Sigmoid colon (tissue), 3 donors: ENCODE data around the gene ST14.
"Not testable (repeated sequence)": the region's sequence is repeated elsewhere in the genome, so short reads cannot be mapped to it uniquely, and the experiment has no call there.

ENCODE experiments used
- CTCF ChIP-seq, 4 experiments: fragments of 450-650 bp in 3 of 4; fragments of 200-600 bp in 1 of 4; IDR thresholded peaks; one replicate each; pipeline ENCODE4 v1.5.1; 2016 to 2019; ENCODE audit warnings: antibody characterized with exemption in 4 of 4, mild to moderate bottlenecking in 3 of 4, moderate library complexity in 2 of 4
- POLR2A ChIP-seq, 2 donors: fragments of 450-650 bp; IDR thresholded peaks; one replicate each; pipeline ENCODE4 v1.6.1; 2016; ENCODE audit warnings: antibody characterized with exemption in 2 of 2, mild to moderate bottlenecking in 2 of 2, moderate library complexity in 2 of 2

DNA sequence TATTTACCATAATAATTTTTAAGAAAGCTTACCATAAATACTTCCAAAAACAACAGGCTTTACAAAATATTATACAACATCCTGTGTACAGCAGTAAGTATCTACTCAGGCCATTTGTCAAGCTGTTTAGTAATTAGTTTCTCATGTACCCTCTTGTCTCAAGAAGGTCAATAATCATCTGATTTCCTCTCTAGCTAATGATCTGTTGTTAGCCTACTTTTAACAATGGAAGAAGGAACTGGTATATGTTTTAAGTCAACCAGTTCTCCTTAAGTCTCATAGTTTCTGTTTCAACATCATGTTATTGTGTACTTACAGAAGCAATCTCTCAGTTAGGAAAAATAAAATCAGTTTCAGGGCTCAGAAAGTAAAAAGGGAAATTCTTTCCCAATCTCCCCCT is 73.9 kb downstream of the ST14 start:
- TF ChIP-seq POLR2A, CTCF (IDR thresholded peaks at IDR 0.05): not testable (repeated sequence)
